Neural progenitor cell (in vitro differentiated cells): ENCODE results near the gene SEMG2. TPM values are rescaled to one million over a fixed set of nuclear protein-coding genes. Genes with fewer than 3 reads are reported as not detected.

ENCODE experiments used
- DNase-seq: peaks from one replicate; pipeline ENCODE4 v3.0.0-alpha.2; 2016; ENCODE audit warnings: low spot score
- H2AFZ ChIP-seq: fragments of 200-600 bp; sonication (generic); replicated peaks from 2 replicates; pipeline ENCODE4 v1.6.1; 2016; ENCODE audit warnings: antibody characterized with exemption
- H3F3A ChIP-seq: fragments of 200-600 bp; sonication (generic); 2 replicates; pipeline ENCODE4 v1.6.1; 2016; ENCODE audit warnings: antibody characterized with exemption, low read depth
- H3K27ac ChIP-seq: fragments of 200-600 bp; sonication (generic); 2 replicates; pipeline ENCODE4 v1.5.1; 2016; ENCODE audit warnings: mild to moderate bottlenecking
- H3K27me3 ChIP-seq: fragments of 200-600 bp; sonication (generic); 2 replicates; pipeline ENCODE4 v1.6.1; 2016; ENCODE audit warnings: mild to moderate bottlenecking, moderate library complexity
- H3K36me3 ChIP-seq: fragments of 200-600 bp; sonication (generic); 2 replicates; pipeline ENCODE4 v1.5.1; 2016
- H3K4me1 ChIP-seq: fragments of 200-600 bp; sonication (generic); 2 replicates; pipeline ENCODE4 v1.6.1; 2016; ENCODE audit warnings: mixed run types
- H3K4me2 ChIP-seq: fragments of 200-600 bp; sonication (generic); 2 replicates; pipeline ENCODE4 v1.6.1; 2016
- H3K4me3 ChIP-seq: fragments of 200-600 bp; sonication (generic); 2 replicates; pipeline ENCODE4 v1.5.1; 2016
- H3K79me2 ChIP-seq: fragments of 200-600 bp; sonication (generic); 2 replicates; pipeline ENCODE4 v1.6.1; 2016; ENCODE audit warnings: low read depth
- H3K9ac ChIP-seq: fragments of 200-600 bp; sonication (generic); 2 replicates; pipeline ENCODE4 v1.6.1; 2016
- H3K9me3 ChIP-seq: fragments of 200-600 bp; sonication (generic); 2 replicates; pipeline ENCODE4 v1.5.1; 2016; ENCODE audit warnings: low read depth
- H4K20me1 ChIP-seq: fragments of 200-600 bp; sonication (generic); 2 replicates; pipeline ENCODE4 v1.6.1; 2016; ENCODE audit warnings: low read depth
- H3K27ac Mint-ChIP-seq: 3 replicates; pipeline ENCODE4 v1.8.0; 2021; ENCODE audit warnings: mixed read lengths
- H3K27me3 Mint-ChIP-seq: 2 replicates; pipeline ENCODE4 v1.8.0; 2022; ENCODE audit warnings: low read depth, mild to moderate bottlenecking, inconsistent platforms, moderate library complexity, mixed read lengths; ENCODE audit not compliant: insufficient read depth
- H3K36me3 Mint-ChIP-seq: 3 replicates; pipeline ENCODE4 v1.8.0; 2021; ENCODE audit warnings: mixed read lengths
- H3K4me1 Mint-ChIP-seq: 3 replicates; pipeline ENCODE4 v1.8.0; 2021; ENCODE audit warnings: mixed read lengths
- H3K4me3 Mint-ChIP-seq: 3 replicates; pipeline ENCODE4 v1.8.0; 2021; ENCODE audit warnings: mild to moderate bottlenecking, moderate library complexity, mixed read lengths
- H3K9me3 Mint-ChIP-seq: 3 replicates; pipeline ENCODE4 v1.8.0; 2020; ENCODE audit warnings: mixed read lengths
- CTCF ChIP-seq: fragments of 200-600 bp; sonication (generic); IDR thresholded peaks from 2 replicates; pipeline ENCODE4 v1.5.1; 2017; ENCODE audit warnings: antibody characterized with exemption, mild to moderate bottlenecking
- EZH2 ChIP-seq: fragments of 200-600 bp; sonication (generic); IDR thresholded peaks from 2 replicates; pipeline ENCODE4 v1.6.1; 2017; ENCODE audit warnings: antibody characterized with exemption, mild to moderate bottlenecking, moderate library complexity
- EZH2phosphoT487 ChIP-seq: fragments of 200-600 bp; sonication (generic); IDR thresholded peaks from 2 replicates; pipeline ENCODE4 v1.6.1; 2017; ENCODE audit warnings: antibody characterized with exemption
- total RNA-seq: library from RNA; depleted of rRNA; stranded (reverse); fragments of >200 nt; gene quantifications from 2 replicates; pipeline ENCODE4 v1.2.3, GENCODE V29; 2015; ENCODE audit warnings: low replicate concordance

The SEMG2 gene
- total RNA-seq, 1 donor from 2014 or later = not detected

- Mint-ChIP-seq H3K27me3 (peaks cover 2% of the 10 kb centered on the region), H3K9me3 (no peaks in the 10 kb centered on the region), H3K36me3 (no peaks in the 10 kb centered on the region), H3K4me3 (no peak overlapping the region), H3K27ac (no peak overlapping the region), H3K4me1 (no peaks in the 10 kb centered on the region)
- TF ChIP-seq CTCF (no peak), EZH2phosphoT487 (no peak), EZH2 (no peak)
- Histone ChIP-seq H3K4me1 (no peaks in the 10 kb centered on the region), H3K27ac (no peak overlapping the region), H3F3A (no peaks in the 10 kb centered on the region), H3K4me3 (no peak overlapping the region), H3K4me2 (no peak overlapping the region), H3K27me3 (no peaks in the 10 kb centered on the region), H3K79me2 (no peaks in the 10 kb centered on the region), H3K9me3 (no peaks in the 10 kb centered on the region), H4K20me1 (no peaks in the 10 kb centered on the region), H2AFZ (no peak overlapping the region), H3K9ac (no peak overlapping the region), H3K36me3 (no peaks in the 10 kb centered on the region)
- DNase-seq = no peak
These were observed 8.3 kb upstream of the SEMG2 start for GRCh38 chr20:45212836-45213235.

GRCh38 chr20:45218124-45218523 lies 3.0 kb upstream of the SEMG2 start:
- Histone ChIP-seq H3K4me3 (no peak overlapping the region), H3K79me2 (no peaks in the 10 kb centered on the region), H3K4me2 (no peak overlapping the region), H2AFZ (no peak overlapping the region), H3K36me3 (no peaks in the 10 kb centered on the region), H3K9me3 (no peaks in the 10 kb centered on the region), H4K20me1 (no peaks in the 10 kb centered on the region), H3K27me3 (peaks cover 2% of the 10 kb centered on the region), H3K9ac (no peak overlapping the region), H3K4me1 (no peaks in the 10 kb centered on the region), H3F3A (no peaks in the 10 kb centered on the region), H3K27ac (no peak overlapping the region)
- Mint-ChIP-seq H3K27ac (no peak overlapping the region), H3K36me3 (no peaks in the 10 kb centered on the region), H3K4me1 (no peaks in the 10 kb centered on the region), H3K4me3 (no peak overlapping the region), H3K9me3 (no peaks in the 10 kb centered on the region), H3K27me3 (no peaks in the 10 kb centered on the region)
- DNase-seq = no peak
- TF ChIP-seq CTCF (no peak), EZH2 (no peak), EZH2phosphoT487 (no peak)

GRCh38 chr20:45218636-45219035 lies 2.5 kb upstream of the SEMG2 start:
- Histone ChIP-seq H4K20me1 (no peaks in the 10 kb centered on the region), H2AFZ (no peak overlapping the region), H3K27ac (no peak overlapping the region), H3F3A (no peaks in the 10 kb centered on the region), H3K4me3 (no peak overlapping the region), H3K9ac (no peak overlapping the region), H3K9me3 (no peaks in the 10 kb centered on the region), H3K4me2 (no peak overlapping the region), H3K36me3 (no peaks in the 10 kb centered on the region), H3K79me2 (no peaks in the 10 kb centered on the region), H3K27me3 (peaks cover 7% of the 10 kb centered on the region), H3K4me1 (no peaks in the 10 kb centered on the region)
- no peak for TF ChIP-seq CTCF
- TF ChIP-seq EZH2 = no peak
- TF ChIP-seq EZH2phosphoT487 = no peak
- Mint-ChIP-seq H3K27me3 (no peaks in the 10 kb centered on the region), H3K4me3 (no peak overlapping the region), H3K36me3 (no peaks in the 10 kb centered on the region), H3K4me1 (no peaks in the 10 kb centered on the region), H3K9me3 (no peaks in the 10 kb centered on the region), H3K27ac (no peak overlapping the region)
- no peak for DNase-seq

GRCh38 chr20:45223136-45223535 lies 2.0 kb downstream of the SEMG2 start:
- H3K27me3 ChIP-seq = peaks cover 48% of the 10 kb centered on the region
- H3K9ac ChIP-seq = no peak overlapping the region
- no peak overlapping the region for H3K27ac ChIP-seq
- H3K4me2 ChIP-seq = no peak overlapping the region
- no peak overlapping the region for H2AFZ ChIP-seq
- no peaks in the 10 kb centered on the region for H3K4me1 Mint-ChIP-seq
- DNase-seq = no peak
- H4K20me1 ChIP-seq = no peaks in the 10 kb centered on the region
- no peak overlapping the region for H3K4me3 Mint-ChIP-seq
- H3K27ac Mint-ChIP-seq = no peak overlapping the region
- H3K9me3 Mint-ChIP-seq = no peaks in the 10 kb centered on the region
- no peaks in the 10 kb centered on the region for H3K27me3 Mint-ChIP-seq
- H3K4me1 ChIP-seq = no peaks in the 10 kb centered on the region
- H3K4me3 ChIP-seq = no peak overlapping the region
- no peaks in the 10 kb centered on the region for H3F3A ChIP-seq
- no peaks in the 10 kb centered on the region for H3K36me3 ChIP-seq
- H3K79me2 ChIP-seq = no peaks in the 10 kb centered on the region
- H3K36me3 Mint-ChIP-seq = no peaks in the 10 kb centered on the region
- no peaks in the 10 kb centered on the region for H3K9me3 ChIP-seq
- TF ChIP-seq EZH2 = no peak
- no peak for TF ChIP-seq EZH2phosphoT487
- no peak for TF ChIP-seq CTCF
